HG03159 (cell line): ENCODE data around the gene KCNQ1.

Experiments used
- ATAC-seq: cut with Tn5 transposase; IDR thresholded peaks from one replicate; pipeline ENCODE4 v1.9.1; 2021; ENCODE audit warnings: mild to moderate bottlenecking, moderate library complexity; ENCODE audit not compliant: unreplicated experiment

The KCNQ1 gene

DNA sequence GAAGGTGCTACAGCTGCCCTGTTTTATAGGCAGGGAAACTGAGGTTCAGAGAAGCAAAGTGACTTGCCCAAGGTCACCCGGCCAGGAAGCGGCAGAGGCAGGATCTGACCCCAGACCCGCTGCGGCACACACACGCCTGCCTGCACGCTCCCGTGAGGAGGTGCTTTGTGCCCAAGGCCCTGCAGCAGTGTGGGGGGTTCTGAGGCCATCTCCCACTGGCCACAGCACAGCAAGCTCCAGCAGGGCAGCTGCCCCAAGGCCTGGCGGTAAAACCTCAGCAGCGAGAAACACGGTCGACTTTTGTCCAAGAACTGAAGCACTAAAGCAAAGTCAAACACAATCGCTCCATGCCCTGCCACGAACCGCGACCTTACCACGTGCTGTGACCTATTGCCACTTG lies 398.1 kb downstream of the KCNQ1 start:
- ATAC-seq: no peak

DNA sequence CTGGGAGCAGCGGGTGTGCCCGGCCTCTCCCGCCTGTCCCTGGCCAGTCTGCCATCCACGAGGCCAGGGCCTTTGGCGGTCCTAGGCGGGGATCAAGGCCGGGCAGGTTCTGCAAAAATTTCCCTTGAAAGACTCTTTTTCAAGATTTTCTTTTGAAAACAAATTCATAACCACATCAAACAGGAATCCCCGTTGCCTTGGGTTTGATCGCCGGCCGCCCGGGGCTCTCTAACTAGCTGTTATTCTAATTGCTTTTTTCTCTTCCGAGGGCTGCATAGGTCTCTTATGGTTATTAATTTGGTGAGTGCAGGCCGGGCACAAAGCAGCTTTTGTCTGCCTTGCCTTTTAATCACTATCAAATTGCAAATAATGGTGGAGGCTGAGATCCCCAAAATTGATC lies 398.7 kb downstream of the KCNQ1 start:
- ATAC-seq: no peak

DNA sequence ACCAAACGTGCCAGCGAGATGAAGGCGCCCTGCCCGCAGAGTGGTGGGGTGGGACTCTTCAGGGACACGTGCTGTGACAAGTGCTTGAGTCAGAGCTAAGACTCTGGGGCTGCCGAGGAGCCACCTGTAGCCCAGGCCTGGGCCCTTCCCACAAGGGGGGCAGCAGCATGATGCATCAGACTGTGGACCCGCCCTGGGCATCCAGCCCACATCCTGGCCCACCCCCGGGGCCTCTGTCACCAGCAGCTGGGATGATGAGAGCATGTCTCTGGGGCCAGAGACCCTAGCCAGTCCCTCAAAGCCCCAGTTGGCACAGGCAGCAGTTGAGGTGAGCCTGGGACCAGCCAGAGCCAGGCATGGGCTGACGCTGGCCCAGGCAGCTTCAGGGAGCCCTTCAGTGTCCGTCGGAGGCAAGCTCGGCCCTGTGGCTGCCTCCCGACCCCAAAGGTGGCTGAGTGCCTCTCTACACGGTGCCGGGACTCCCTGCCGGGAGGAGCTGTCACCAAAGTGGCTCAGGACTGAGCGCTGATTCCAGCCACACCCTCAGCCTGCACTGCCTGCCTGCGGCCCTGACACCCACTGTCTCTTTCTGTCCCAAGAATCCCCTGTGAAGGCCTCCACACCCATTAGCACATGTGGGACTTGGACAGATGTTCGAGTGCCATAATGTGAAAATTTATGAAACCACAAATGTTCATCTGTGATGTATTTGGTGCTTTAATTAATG lies 399.5 kb downstream of the KCNQ1 start:
- no peak for ATAC-seq

DNA sequence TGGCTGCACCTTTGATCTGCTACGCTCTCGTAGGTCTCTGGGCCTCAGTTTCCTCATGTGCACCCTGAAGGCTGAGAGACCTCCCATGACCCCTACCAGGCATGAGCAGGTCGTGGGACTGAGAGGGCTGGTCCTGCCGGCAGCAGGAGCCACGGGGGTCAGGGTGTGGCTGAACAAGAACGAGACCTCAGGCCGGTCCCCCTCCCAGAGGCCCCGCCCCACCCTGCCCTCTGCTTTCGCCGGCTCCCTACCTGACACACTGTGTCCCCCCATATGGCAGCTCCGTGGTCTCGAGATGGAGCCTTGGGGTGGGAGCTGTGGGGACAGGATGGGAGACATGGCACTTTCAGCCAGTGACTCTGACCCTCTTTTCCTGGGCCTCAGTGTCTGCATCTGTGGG lies 400.2 kb downstream of the KCNQ1 start:
- no peak for ATAC-seq

DNA sequence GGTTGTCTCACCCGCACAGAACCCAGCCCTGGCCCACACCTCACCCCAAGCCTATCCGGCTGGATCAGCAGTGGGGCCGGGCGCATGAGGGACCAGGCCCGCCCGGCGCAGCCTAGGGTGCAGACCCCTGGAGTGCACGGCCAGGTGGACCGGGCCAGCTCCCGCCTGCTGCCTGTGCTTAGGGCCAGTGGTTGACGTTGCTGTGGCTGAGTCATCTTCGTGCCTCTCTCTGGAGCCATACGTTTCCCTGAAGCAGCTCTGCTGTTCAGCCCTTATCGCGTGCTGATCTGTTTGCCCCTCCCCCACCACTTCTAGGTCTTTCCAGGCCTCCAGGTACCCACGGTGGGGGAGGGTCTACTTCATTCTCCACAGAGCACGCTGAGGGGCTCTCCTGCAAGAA lies 401.2 kb downstream of the KCNQ1 start:
- no peak for ATAC-seq

DNA sequence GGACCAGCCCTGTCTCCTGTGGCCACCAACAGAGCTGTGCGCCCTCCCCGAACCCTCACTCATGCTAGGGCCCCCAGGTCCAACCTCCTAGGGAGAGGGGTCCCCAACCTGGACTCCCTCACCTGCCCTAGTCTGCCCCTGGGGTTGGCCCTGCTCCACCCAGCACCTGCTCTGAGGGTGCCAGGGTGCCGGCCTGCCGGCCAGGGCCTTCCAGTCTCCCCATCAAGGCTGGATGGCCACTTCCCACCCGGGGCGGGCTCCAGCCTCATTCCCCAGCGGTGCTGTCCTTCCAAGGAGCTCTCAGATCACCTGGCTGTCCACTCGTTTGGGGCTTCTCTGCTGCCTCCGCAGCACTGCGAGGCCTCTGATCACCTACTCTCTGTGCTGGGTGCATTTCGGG lies 401.7 kb downstream of the KCNQ1 start:
- ATAC-seq: no peak

DNA sequence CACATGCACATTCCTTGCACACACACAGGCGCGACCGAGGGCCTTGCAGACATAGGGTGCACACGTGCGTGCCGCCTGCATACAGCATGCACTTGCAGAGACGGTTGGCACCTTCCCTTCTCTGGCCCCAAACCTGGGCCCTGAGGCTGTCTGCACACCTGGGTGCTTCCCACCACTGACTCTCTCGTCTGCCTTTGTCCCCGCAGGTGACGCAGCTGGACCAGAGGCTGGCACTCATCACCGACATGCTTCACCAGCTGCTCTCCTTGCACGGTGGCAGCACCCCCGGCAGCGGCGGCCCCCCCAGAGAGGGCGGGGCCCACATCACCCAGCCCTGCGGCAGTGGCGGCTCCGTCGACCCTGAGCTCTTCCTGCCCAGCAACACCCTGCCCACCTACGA lies 402.8 kb downstream of the KCNQ1 start:
- ATAC-seq: no peak

DNA sequence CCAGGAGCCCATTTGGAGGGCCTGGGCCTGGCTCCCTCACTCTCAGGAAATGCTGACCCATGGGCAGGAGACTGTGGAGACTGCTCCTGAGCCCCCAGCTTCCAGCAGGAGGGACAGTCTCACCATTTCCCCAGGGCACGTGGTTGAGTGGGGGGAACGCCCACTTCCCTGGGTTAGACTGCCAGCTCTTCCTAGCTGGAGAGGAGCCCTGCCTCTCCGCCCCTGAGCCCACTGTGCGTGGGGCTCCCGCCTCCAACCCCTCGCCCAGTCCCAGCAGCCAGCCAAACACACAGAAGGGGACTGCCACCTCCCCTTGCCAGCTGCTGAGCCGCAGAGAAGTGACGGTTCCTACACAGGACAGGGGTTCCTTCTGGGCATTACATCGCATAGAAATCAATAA lies 403.7 kb downstream of the KCNQ1 start:
- ATAC-seq: no peak

DNA sequence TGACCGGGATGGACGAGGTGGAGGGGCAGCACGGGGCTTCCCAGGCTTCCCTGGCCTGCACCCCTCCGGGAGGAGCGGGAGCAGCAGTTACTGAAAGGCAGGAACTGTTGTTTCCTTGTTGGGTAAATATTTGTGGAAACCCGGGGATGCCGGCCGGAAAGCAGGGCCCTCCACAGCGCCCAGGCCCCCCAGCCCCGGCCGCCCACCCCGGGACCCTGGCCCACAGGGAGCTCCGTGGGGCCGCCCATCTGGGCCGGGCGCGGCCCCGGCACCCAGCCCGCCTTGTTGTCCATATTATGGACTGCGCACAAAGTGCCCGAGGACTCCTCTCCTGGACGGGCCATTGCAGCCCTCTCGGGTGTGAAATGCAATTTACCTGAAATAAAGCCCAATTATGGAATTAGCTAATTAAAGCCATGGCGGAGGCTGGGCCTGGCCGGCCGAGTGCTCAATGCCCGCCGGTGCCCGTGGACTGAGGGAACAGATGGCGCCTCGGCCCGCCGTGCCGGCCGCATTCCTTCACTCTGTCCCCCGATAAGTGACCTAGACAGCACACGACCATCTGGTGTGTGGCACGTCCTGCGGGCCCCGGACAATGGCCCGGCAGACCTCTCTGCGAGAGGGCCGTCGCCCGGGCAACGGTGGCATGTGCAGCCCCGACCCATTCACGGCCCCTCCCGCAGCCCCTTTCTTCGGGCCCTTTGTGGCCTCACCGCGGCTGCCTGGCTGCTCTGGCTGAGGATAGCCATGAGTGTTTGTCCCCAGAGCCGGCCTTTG lies 405.4 kb downstream of the KCNQ1 start:
- ATAC-seq: no peak

DNA sequence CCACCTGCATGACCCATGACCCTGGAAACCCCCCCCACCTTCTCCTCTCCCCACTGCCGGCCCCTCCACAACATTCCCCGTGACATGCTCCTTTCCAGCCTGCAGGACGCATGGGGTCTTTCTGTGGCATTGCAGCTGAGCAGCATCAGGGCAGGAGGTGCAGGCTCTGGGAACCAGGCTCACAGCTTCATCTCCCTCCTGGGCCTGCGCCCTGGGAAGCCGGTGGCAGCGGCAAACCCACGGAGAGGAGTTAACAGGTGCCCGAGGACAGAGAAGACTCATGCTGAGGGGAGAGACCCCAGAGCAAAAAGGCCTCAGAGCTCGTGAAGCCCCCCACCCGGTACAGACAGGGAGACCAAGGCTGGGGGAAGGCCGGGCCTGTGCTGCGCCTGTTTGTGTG lies 408.6 kb downstream of the KCNQ1 start:
- ATAC-seq: no peak

DNA sequence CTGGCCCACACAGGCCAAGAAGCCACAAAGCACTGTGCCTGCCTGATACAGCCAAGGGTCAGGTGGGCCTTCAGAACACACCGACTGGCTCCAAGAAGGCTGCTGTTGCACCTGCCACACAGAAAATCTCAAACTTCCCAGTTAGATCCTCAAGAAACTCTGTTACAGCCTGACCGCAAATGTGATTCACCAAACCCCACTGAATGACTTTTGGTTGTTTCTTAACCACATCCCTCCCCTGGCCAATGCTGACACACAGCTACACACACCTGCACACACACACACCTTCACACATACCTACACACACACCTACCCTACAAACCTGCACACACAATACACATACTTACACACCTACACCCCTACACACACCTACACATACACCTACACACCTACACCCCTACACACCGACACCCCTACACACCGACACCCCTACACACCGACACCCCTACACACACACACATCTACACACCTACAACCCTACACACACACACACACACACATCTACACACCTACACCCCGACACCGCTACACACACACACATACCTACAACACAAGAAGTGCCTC lies 409.3 kb downstream of the KCNQ1 start:
- no peak for ATAC-seq

DNA sequence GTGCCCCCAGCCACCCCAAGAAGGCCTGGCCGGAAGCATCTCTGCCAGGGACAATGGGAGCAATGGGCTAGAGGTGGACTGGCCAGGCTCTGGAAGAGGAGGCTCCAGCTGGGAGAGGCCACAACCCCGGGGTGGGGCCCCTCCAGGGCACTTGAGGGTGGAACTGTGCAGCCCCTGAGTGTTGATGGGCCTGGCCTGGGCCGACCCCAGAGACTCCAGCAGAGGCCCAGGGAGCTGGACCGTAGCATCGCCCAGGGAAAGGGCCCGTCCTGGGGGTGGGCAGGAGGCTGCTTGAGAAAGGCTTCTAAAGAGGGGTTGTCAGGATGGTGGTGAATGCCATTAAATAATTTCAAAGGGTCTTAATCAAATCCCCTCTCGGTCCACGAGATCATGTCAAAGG lies 410.4 kb downstream of the KCNQ1 start:
- no peak for ATAC-seq

DNA sequence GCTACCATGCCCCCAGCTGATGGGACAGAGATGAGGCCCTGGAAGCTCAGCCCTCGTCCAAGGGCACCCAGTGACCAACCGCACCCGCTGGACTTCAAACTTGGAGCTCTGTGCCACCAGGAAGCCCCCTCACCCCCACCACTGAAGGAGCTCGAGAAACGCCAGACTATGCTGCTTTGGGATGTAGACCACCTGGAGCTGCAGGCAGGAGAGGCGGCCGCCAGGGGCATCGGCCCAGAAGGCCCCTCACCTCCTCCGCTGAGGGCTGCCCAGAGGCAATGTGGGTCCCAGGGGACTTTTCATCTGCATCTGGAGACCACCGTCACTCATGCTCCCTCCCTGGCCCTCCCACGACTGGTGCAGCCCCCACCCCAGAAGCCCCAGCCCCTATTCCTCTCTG lies 412.5 kb downstream of the KCNQ1 start:
- no peak for ATAC-seq

DNA sequence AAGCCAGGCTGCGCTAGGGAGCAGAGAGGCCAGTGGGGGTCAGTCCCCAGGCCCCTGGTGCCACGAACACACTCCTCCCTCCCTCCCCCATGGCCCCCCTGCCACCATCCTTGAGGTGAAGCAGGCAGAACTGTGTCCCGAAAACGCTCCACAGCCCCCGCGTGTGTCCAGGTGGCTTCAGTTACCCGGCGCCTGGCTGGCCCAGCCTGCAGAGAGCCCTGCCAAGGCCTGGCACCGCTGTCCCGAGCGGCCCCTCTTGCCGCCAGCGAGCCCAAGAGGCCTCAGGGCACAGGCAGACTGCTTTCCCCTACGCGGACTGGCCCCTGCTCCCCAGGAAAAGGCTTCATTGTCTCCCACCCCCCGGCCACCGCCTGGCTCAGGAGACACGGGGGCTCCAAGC lies 413.1 kb downstream of the KCNQ1 start:
- ATAC-seq: no peak

DNA sequence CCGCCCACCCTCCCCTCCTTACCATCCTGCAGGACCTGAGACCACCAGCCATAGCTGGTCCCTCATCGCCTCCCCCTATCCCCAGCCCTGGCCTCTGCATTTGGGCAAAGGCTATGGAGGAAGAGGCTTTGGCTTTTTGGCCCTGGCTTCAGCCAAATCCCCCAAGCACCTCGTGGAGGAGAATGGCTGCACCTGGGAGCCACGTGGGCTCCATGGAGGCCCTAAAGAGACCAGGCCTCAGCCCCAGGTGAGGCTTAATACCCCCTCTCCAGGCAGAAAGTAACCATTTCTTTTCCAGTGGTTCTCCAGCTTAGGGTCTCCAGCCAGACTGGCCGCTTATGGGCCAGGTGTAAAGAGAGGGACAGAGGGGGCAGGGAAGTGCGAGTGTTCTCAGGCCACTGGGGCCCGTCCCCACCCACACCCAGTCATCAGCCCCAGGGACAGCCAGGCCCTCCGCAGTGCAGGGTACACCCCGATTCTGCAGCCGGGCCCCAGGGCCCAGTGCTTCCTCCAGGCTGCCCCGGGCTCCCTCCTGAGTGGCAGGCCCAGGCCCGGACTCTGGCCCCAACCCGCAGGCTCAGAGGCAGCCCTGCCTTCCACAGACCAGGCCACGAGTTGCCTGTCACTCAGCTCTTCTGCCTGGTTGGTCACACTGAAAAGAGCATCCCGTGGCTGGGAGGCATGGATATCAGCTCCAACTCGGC lies 414.3 kb downstream of the KCNQ1 start:
- no peak for ATAC-seq

DNA sequence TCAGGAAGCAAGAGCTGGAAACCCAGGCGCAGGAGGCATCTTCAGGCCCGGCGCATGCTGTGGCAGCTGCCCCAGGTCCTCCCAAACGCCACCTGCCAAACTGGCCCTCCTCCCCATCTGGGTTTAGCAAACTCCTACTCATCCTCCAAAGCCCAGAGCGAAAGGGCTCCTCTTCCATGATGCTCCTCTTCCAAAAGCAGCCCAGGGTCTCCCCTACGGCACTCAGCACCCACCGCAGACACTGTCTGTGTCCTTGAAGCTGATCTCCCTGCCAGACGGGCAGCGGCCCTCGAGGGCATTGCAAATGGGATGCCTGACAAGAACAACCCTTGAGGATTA lies 414.9 kb downstream of the KCNQ1 start:
- ATAC-seq: no peak

DNA sequence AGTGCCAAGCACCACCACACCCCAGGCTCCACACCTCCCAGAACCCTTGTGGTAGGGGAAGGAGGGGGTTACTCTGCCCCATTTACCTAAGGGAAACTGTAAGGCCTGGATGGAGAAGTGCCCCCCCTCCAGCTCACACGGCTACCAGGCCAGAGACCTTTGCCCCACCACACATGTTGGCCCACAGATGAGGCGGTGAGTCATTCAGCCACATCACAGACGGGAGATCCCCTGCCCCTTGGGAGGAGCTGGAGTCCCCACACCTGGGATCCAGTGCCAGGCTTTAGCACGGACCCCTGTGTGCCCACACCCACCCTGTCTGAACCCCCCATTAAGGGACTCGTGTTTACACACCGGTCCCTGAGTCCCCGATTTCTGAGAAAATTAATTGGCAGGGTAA lies 415.8 kb downstream of the KCNQ1 start:
- no peak for ATAC-seq

DNA sequence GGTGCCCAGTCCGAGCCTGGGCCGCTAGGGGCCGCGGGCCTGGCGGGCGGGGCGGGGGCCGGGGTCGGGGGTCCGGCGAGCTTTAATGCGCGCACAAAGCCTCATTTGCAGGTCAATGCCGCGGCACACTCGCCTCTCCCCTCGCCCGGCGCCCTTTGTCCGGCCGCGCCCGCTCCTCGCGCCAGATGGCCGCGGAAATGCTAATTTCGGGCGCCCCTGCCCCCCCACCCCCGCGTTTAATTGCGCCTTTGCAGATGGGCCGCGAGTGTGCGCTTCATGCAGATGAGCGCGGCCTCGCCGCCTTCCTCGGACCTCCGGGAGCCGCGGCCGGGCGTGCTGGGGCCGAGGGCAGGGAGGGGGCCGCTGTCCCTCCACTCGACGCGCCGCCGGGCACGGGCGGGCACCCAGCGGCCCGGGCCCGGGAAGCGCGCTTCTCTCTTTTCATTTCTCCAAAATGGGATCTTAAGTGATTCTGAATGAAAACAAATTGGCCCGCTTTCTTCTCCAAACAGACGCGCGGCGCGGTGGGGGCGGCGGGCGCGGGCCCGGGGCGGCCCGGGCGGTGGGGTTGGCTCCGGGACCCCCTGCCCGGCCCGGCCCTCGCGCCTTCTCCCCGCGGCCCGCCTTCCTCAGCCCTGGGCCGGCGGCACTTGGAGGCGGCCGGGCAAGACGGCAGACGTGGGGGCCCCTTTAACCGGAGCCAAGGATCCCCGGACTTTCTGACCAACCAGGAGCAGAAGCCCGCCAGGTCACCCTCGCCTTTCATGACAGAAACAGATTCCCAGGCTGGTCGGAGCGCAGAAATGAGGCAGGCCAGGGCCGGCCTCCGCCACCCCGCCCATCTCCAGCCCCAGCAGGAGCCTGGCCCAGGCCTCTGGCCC lies 417.8 kb downstream of the KCNQ1 start:
- no peak for ATAC-seq

DNA sequence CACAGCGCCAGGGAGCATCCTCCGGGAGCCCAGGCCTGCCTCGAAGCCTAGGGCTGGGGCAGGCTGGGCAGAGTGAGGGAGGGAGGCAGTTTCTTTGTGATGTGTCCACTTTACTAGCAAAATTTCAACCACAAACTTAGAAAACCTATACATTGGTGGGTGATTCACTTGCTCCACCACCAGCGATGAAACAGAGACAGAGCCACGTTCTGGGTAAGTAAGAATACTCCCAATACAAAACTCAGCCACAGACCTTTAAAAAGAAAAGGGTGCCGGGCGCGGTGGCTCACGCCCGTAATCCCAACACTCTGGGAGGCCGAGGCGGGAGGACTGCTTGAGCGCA lies 418.4 kb downstream of the KCNQ1 start:
- ATAC-seq: no peak

DNA sequence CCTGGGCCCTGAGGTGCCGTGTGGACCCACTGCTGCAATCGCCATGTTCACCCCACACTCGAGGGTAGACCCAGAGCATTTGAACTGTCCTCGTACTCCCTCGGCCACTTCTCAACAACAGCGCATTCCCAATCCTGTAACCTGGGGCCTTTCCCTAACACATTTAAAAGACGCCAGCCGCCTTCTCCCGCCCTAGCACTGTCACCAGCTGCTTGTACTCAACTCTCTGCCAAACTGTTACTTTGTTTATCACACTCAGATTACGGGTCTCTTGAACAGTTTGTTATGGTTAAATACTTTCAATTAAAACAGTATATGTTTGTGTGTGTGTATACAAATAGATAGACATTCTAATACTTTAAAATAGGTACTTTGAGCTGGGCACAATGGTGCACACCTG lies 420.1 kb downstream of the KCNQ1 start:
- no peak for ATAC-seq
